Esophagus muscularis mucosa (tissue), 4 donors: ENCODE results near the gene NUP35. TPM values are rescaled to one million over a fixed set of nuclear protein-coding genes. Genes with fewer than 3 reads are reported as not detected.

ENCODE experiments used
- DNase-seq: peaks from one replicate; pipeline ENCODE4 v3.0.0-alpha.2; 2017; ENCODE audit errors: extremely low spot score
- H3K27ac ChIP-seq, 4 donors: fragments of 200-600 bp; sonication (generic); replicated peaks in 1 of 4; 1 replicate in 3 of 4; 2 replicates in 1 of 4; pipeline ENCODE4 v1.5.1; 2016 to 2019; ENCODE audit warnings: mild to moderate bottlenecking in 1 of 4
- H3K27me3 ChIP-seq, 4 donors: fragments of 200-600 bp; sonication (generic); one replicate each; pipeline versions ENCODE4 v1.5.1 to v1.6.0; 2016 to 2019
- H3K36me3 ChIP-seq, 4 donors: fragments of 200-600 bp; sonication (generic); one replicate each; pipeline ENCODE4 v1.5.1; 2016 to 2019
- H3K4me1 ChIP-seq, 4 donors: fragments of 200-600 bp; sonication (generic); one replicate each; pipeline ENCODE4 v1.5.1; 2016 to 2019
- H3K4me3 ChIP-seq, 4 donors: fragments of 200-600 bp; sonication (generic); 1 replicate in 2 of 4; 2 replicates in 2 of 4; pipeline ENCODE4 v1.5.1; 2016 to 2019; ENCODE audit warnings: mild to moderate bottlenecking in 4 of 4, moderate library complexity in 1 of 4
- H3K9me3 ChIP-seq, 4 donors: fragments of 200-600 bp; sonication (generic); 1 replicate in 3 of 4; 2 replicates in 1 of 4; pipeline ENCODE4 v1.5.1; 2016 to 2019
- CTCF ChIP-seq, 3 experiments: fragments of 200-600 bp in 2 of 3; fragments of 450-650 bp in 1 of 3; sonication (generic) in 2 of 3; IDR thresholded peaks; one replicate each; pipeline ENCODE4 v1.5.1; 2017 to 2019; ENCODE audit warnings: antibody characterized with exemption in 3 of 3, mild to moderate bottlenecking in 2 of 3, moderate library complexity in 1 of 3
- EP300 ChIP-seq: sonication (generic); formaldehyde crosslinking; IDR thresholded peaks from one replicate; pipeline ENCODE4 v1.6.1; 2017; ENCODE audit warnings: antibody characterized with exemption
- POLR2A ChIP-seq: fragments of 450-650 bp; IDR thresholded peaks from one replicate; pipeline ENCODE4 v1.6.1; 2017; ENCODE audit warnings: antibody characterized with exemption, moderate library complexity, mild to moderate bottlenecking, low read depth
- POLR2AphosphoS5 ChIP-seq, 2 donors: sonication (generic); formaldehyde crosslinking; IDR thresholded peaks; one replicate each; pipeline ENCODE4 v1.6.1; 2017; ENCODE audit warnings: antibody characterized with exemption in 2 of 2
- WGBS: methylation state at CpG from one replicate; pipeline ENCODE4 v1.1.5; 2018; 5-methylcytosine and 5-hydroxymethylcytosine counted together
- intact Hi-C: fragments of 100-400 bp; cut with DNase I; formaldehyde crosslinking; loops from one replicate; pipeline ENCODE4 v1.15.1; 2023
- total RNA-seq, 4 donors: library from RNA; depleted of rRNA; stranded (reverse); fragments of >200 nt; gene quantifications; one replicate each; pipeline versions ENCODE4 v1.1.0 to v1.2.1, GENCODE V29; 2016

Gene NUP35
- total RNA-seq, 4 donors from 2014 or later = 7.6 to 11.6 (median 10.7) TPM

GRCh38 chr2:183209395-183210028 is 85.3 kb downstream of the NUP35 start:
- H3K27ac ChIP-seq = no peak overlapping the region
- TF ChIP-seq POLR2A (no peak), POLR2AphosphoS5 (IDR thresholded peaks at IDR 0.05) (no peak), CTCF (IDR thresholded peaks at IDR 0.05) (no peak), EP300 (no peak)
- H3K4me1 ChIP-seq = peaks cover 0 to 5% (median 0%) of the 10 kb centered on the region in 4 donors
- WGBS = 95% methylated on average over 1 of the region's 1 CpG
- no peaks in the 10 kb centered on the region for H3K36me3 ChIP-seq
- H3K9me3 ChIP-seq = peaks cover 0 to 10% (median 0%) of the 10 kb centered on the region in 4 donors
- intact Hi-C loops = no loop called here
- H3K4me3 ChIP-seq = no peak overlapping the region
- no peak for DNase-seq
- H3K27me3 ChIP-seq = no peaks in the 10 kb centered on the region

Other genes starting within 250 kb of the NUP35 start
- 100 to 1,000 TPM; 210 to 288 (median 249) TPM for gene NCKAP1, start 86.0 kb upstream of the NUP35 start, total RNA-seq
- gene DUSP19, start 45.7 kb upstream of the NUP35 start, total RNA-seq = 1 to 10 TPM; 2.5 to 7.0 (median 5.0) TPM